Activated T-cell treated with anti-CD3 and anti-CD28 coated beads for 48 hours (primary cell): Measurements from ENCODE around the gene SYNE1.

Experiments used
- DNase-seq: peaks from one replicate; pipeline ENCODE4 v3.0.0-alpha.2; 2020; ENCODE audit warnings: low read depth

Gene SYNE1

DNA sequence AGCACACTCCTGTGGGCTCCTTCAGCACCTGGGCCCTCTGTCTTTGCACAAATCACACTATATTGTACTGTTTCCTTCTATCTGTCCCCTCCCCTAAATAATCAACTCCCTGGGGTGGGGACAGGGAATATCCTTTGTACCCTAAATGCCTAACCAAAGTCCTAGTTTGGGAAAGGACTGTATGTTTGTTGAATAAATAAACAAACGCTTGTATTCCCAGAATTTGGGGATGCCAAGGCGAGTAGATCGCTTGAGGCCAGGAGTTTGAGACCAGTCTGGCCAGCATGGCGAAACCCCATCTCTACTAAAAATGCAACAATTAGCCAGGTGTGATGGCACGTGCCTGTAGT is 322.7 kb downstream of the SYNE1 start:
- no peak for DNase-seq

DNA sequence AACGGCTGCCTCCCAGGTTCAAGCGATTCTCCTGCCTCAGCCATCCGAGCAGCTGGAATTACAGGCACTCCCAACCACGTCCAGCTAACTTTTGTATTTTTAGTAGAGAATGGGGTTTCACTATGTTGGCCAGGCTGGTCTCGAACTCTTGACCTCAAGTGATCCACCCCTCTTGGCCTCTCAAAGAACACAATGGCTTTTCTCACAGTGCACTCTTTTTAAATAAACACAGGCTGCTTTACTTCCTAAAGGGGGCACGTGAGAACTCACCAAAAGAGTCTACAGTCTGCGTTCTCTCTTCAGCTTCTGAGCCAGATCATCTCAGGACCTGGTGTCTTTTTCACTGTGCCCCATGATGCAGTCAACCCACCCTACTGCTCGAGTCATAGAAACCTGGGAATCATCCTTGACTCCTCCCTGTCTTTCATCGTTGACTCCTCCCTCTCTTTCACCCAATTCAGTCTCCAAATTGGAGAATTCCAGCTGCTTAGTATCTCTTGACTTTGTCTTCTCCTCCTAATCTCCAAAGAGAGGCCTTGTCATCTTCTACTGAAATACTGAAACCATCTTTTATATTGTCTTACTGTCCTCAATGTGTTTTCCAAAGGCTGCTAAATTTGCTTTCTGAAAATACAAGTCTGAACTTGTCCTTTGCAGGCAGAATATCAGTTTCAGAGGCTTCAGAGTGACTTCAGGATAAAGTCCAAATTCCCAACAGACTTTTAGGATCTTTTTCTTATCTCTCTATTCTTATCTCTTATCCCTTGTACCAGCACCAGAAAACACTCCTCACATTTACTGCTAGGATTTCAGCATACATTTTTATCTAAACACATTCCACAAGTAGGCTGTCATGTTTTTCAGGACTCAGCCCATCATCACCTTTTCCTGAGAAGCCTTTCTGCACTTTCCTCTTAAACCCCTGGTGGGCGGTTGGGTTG is 323.4 kb downstream of the SYNE1 start:
- DNase-seq: no peak

DNA sequence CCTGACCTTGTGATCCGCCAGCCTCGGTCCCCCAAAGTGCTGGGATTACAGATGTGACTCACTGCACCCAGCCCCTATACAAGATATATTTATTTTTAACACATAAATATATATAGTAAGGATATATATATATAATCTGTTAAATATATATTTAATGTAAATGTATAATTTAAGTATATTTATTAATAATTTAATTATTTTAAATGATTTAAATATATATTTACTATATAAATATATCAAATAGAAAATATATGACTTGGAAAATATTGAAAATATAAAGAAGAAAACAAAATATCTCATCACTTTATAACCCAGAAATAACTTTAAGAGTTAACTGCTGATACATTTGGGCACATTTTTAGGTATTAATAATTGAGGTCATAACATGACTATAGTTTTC is 324.7 kb downstream of the SYNE1 start:
- no peak for DNase-seq

DNA sequence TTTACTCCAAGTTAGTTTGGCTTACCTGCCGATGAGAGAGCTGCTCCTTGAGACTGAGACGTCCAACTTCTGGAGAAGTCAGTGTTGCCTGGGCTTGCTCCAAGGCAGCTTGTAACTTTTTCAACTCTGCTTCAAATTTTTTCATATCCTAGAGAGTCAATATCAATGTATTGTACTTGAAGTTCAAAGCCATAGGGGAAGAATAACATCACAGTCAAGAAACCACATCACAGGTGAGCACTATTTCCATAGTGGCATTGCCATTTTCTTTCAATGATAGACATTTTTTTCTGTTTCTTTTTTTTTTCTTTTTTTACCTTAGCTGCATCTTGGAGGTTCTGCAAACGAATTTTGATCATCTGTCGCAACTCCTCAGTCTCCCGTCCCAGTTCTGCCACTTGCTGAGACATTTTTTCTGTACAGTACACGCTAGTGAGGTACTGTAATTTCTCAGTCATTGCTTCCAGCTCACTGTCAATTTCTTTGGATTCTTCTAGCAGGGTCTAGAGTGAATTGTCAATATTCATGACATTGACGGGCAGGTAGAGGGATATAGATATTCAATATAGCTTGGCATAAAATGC is 326.7 kb downstream of the SYNE1 start:
- DNase-seq: no peak

DNA sequence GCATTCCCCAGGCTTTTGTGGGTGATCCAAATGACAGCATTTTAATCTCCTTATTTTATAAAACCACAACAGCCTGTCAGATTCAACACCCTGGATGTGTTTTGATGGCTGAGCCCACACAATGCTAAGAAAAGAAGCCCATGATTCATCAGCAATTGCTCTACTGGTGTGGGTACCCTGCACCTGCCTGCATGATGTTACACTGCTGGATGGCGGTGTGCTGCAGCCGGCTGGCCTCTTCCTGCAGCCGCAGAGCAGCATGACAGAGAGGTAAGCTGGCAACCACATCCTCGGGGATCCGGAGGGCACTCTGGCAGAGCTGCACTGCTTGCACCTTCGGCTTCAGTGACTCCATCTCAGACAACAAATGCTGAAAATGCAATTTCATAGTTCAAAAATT is 327.5 kb downstream of the SYNE1 start:
- peak; percentile 68 for DNase-seq

- no peak for DNase-seq
Observed at GRCh38 chr6:152309006-152309405, 328.2 kb downstream of the SYNE1 start.

- no peak for DNase-seq
Observed at GRCh38 chr6:152308306-152308705, 328.9 kb downstream of the SYNE1 start.

GRCh38 chr6:152305672-152306071 is 331.5 kb downstream of the SYNE1 start:
- no peak for DNase-seq

- DNase-seq: peak; percentile 87
Observed at GRCh38 chr6:152301765-152302568, 335.2 kb downstream of the SYNE1 start.

GRCh38 chr6:152301021-152301764 is 336.0 kb downstream of the SYNE1 start:
- DNase-seq: no peak

- DNase-seq: no peak
Observed at GRCh38 chr6:152300517-152300916, 336.6 kb downstream of the SYNE1 start.

GRCh38 chr6:152298848-152299735 is 338.1 kb downstream of the SYNE1 start:
- no peak for DNase-seq

- no peak for DNase-seq
Observed at GRCh38 chr6:152298055-152298647, 339.0 kb downstream of the SYNE1 start.

DNA sequence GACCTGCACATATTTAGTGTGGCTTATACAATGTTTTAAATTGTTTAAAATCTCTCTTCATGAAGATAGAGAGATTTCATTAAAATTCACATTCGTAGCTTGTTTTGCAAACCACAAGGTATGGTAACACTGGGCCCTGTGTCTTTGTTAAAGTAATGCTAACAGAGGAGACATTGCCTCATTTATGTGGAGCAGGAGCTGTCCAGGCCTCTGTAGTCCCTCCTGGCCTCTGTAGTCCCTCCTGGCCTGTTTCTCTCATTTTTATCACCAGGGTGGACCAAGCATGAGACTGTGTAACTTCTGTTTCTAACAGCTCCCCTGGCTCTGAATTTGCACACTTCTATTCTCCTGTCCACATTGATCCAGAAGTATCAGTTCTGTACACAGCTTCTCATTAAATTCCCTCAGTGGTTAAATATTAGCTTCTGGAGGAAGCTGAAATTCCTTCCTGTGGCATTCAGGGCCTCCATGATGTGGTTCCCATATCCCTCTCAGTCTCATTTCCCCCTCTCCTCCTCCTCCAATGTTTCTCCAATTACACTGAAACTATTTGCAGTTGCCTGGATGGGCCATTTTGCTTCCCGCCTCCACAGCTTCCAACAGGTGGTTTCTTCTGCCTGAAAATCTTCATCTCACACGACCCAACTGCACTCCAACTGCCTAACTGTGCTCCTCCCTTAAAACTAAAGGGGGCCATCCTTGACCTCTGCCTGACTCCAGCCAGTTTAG is 340.4 kb downstream of the SYNE1 start:
- no peak for DNase-seq

- DNase-seq: no peak
Observed at GRCh38 chr6:152295920-152296319, 341.2 kb downstream of the SYNE1 start.

- no peak for DNase-seq
Observed at GRCh38 chr6:152295346-152295745, 341.8 kb downstream of the SYNE1 start.

DNA sequence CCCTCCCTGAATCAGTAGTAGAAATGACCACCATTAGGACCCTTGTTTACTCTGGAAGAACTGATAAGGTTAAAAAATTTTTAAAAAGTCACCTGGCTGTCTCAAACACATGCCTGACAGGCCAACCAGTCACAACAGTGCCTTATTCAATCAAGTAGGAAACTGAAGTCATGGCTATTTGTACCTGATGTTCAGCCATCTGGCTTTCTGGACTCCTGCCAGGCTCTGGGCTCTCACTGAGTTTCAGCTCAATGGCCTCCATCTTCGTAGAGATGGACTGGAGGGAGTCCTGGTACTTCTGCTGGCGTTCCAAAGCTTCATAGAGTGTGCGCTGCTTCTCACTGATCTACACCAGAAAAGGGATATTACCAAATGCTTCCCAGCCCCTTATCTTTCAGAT is 343.8 kb downstream of the SYNE1 start:
- no peak for DNase-seq

- DNase-seq: no peak
Observed at GRCh38 chr6:152292555-152292954, 344.6 kb downstream of the SYNE1 start.

DNA sequence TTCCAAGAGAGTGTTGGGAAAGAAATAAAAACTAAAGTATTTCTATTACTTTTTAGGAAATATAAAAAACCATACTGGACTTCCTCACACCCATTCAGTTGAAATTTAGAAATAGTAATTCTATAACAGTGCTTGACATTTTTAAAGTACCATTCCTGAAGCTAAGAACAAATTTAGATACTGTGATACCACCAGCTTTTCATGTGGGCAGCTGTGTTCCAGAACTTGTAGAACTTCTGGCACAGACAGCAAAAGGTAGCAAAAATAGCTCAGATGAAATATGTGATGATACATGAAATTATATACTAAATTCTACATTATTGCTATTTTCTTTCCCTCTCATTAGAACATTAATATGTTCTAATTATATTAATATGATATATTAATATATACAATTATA is 346.5 kb downstream of the SYNE1 start:
- no peak for DNase-seq

DNA sequence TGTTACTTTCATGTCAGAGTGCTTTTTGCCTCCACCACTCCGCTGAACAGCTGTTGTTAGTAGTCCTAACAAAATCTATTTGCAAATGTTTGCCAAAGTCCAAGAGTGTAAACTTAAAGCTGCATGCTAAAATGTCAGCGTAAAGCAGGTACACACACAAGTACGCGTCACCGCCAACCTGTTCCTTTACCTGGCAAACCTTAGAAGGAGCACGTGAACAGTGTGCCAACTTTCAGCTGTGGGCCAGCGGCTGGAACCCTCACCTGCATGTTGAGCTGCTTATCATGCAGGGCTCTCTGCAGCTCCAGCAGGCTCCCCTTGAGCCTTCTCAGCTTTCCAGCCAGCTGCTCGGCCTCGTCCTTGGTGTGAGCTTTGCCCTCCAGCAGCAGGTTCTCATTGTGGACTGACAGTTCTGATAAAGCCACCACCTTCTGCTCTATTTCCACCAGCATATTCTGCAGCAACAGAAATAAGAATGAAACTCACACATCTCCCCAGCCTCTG is 359.3 kb downstream of the SYNE1 start:
- DNase-seq: no peak
